Calu3 (cell line): ENCODE results near the gene RHOA. TPM values are rescaled to one million over a fixed set of nuclear protein-coding genes. Genes with fewer than 3 reads are reported as not detected.

Source experiments
- BruUV-seq: library from RNA; stranded (reverse); fragments of 400-500 nt; replicated peaks from 2 replicates; lab custom pipeline; 2021; lab: Mats Ljungman, UMichigan
- CTCF ChIA-PET: fragments of 300-600 bp; sonication (Branson Sonifier 250); formaldehyde crosslinking; loops from one replicate; lab custom pipeline; 2022; ENCODE audit warnings: antibody characterized with exemption; lab: Charles Lee
- DNase-seq: peaks from one replicate; pipeline ENCODE4 v3.0.0; 2022
- H3K27ac Mint-ChIP-seq: one replicate; pipeline ENCODE4 v1.8.0; 2022; ENCODE audit warnings: mixed read lengths; ENCODE audit not compliant: unreplicated experiment
- H3K27me3 Mint-ChIP-seq: one replicate; pipeline ENCODE4 v1.8.0; 2022; ENCODE audit warnings: mixed read lengths; ENCODE audit not compliant: unreplicated experiment
- H3K36me3 Mint-ChIP-seq: one replicate; pipeline ENCODE4 v1.8.0; 2022; ENCODE audit warnings: mild to moderate bottlenecking, moderate library complexity, mixed read lengths; ENCODE audit not compliant: insufficient read depth, unreplicated experiment
- H3K4me1 Mint-ChIP-seq: one replicate; pipeline ENCODE4 v1.8.0; 2022; ENCODE audit warnings: mild to moderate bottlenecking, low read depth, mixed read lengths; ENCODE audit not compliant: unreplicated experiment
- H3K4me3 Mint-ChIP-seq: one replicate; pipeline ENCODE4 v1.8.0; 2022; ENCODE audit warnings: mild to moderate bottlenecking, low read depth, moderate library complexity, mixed read lengths; ENCODE audit not compliant: unreplicated experiment
- H3K9me3 Mint-ChIP-seq: one replicate; pipeline ENCODE4 v1.8.0; 2022; ENCODE audit warnings: low read depth, mixed read lengths; ENCODE audit not compliant: unreplicated experiment
- intact Hi-C: fragments of 100-400 bp; cut with micrococcal nuclease; formaldehyde crosslinking; loops from one replicate; pipeline ENCODE4 v1.10.0; 2022; ENCODE audit not compliant: unreplicated experiment
- total RNA-seq: library from RNA; stranded (reverse); gene quantifications from 2 replicates; pipeline ENCODE4 v1.2.3, GENCODE V29; 2022
- TF ChIP-seq, protein P1 (sequence below): fragments of 200-600 bp; IDR thresholded peaks from one replicate; pipeline ENCODE4 v1.8.0; 2022; ENCODE audit warnings: antibody characterized with exemption; ENCODE audit not compliant: unreplicated experiment

Gene RHOA
- total RNA-seq, 1 experiment from 2014 or later: 352 TPM

DNA sequence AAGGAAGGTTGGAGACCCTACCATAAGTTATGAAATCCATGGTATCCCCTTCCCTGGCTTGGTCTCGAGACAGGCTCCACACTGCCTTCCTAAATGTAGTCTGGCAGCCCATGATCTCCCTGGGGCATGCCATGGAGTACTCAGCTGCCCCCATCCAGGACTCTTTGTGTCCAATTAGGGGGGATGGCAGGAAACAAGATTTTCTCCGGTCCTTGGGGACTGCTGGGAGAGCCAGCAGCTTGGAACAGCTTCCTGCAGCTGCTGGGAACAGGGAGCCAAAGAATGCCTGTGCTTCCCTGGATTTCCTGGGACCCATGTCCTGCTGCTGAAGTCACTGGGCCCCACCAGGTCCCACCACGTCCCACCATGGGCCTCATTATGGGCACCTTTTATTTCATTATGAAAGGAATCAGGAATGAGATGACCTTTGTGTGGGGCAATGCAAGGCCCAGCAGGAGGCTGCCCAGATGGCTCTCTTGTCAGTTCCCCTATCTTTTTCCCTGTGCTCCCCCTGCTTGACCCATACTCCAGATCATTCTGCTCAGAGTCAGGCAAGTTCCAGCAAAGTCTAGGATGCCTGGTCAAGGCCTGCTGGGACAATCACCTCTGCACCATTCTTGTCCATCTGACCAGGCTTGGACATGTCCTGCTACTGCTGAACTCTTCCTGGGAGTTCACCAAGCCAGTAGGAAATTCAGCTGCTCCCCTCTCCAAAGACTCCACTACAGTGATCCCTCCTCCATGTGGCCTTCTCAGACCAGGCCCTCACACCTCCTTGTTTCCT lies 43.3 kb upstream of the RHOA start:
- intact Hi-C loops: loop anchor here (2.0 kb wide), 1 partner anchor 216 kb away; no protein-coding TSS in a partner anchor
- CTCF ChIA-PET: interaction anchor here (0.7 to 2.0 kb wide), 8 partner anchors 15 to 948 kb away, joined by 3 to 14 read pairs (median 4); partner anchors contain the start of gene USP4
- Mint-ChIP-seq H3K9me3 (no peaks in the 10 kb centered on the region), H3K4me1 (peaks cover 17% of the 10 kb centered on the region), H3K27ac (peak overlapping the region; percentile 47), H3K36me3 (no peaks in the 10 kb centered on the region), H3K4me3 (no peak overlapping the region), H3K27me3 (no peaks in the 10 kb centered on the region)
- BruUV-seq: no TSS peak
- TF ChIP-seq, protein P1, sequence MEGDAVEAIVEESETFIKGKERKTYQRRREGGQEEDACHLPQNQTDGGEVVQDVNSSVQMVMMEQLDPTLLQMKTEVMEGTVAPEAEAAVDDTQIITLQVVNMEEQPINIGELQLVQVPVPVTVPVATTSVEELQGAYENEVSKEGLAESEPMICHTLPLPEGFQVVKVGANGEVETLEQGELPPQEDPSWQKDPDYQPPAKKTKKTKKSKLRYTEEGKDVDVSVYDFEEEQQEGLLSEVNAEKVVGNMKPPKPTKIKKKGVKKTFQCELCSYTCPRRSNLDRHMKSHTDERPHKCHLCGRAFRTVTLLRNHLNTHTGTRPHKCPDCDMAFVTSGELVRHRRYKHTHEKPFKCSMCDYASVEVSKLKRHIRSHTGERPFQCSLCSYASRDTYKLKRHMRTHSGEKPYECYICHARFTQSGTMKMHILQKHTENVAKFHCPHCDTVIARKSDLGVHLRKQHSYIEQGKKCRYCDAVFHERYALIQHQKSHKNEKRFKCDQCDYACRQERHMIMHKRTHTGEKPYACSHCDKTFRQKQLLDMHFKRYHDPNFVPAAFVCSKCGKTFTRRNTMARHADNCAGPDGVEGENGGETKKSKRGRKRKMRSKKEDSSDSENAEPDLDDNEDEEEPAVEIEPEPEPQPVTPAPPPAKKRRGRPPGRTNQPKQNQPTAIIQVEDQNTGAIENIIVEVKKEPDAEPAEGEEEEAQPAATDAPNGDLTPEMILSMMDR: no peak
- no peak for DNase-seq

DNA sequence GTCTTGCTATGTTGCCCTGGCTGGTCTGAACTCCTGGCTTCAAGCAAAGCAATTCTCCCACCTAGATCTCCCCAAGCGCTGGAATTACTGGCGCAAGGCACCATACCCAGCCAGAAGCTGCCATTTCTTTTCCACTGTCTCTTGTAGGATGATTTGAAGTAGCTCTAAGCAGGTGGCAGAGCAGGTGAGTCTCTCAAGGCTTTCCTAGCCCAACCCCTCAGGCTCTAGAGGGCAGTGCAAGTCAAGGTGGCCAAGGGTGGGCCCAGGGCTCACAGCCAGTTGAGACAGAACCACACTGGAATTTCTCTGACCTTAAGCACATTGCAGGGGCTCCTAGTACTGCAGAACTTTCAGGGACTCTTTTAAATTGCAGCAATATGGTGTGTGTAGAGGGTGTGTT lies 42.7 kb upstream of the RHOA start:
- H3K27ac Mint-ChIP-seq: no peak overlapping the region
- no TSS peak for BruUV-seq
- no peak overlapping the region for H3K4me3 Mint-ChIP-seq
- H3K9me3 Mint-ChIP-seq: no peaks in the 10 kb centered on the region
- TF ChIP-seq, protein P1: peak; percentile 24
- DNase-seq: peak; percentile 75
- no peaks in the 10 kb centered on the region for H3K27me3 Mint-ChIP-seq
- peaks cover 17% of the 10 kb centered on the region for H3K4me1 Mint-ChIP-seq
- CTCF ChIA-PET: interaction anchor here (0.5 to 2.0 kb wide), 13 partner anchors 11 to 947 kb away, joined by 3 to 14 read pairs (median 3); partner anchors contain the start of gene USP4
- H3K36me3 Mint-ChIP-seq: no peaks in the 10 kb centered on the region
- intact Hi-C loops: loop anchor here (2.0 kb wide), 1 partner anchor 216 kb away; no protein-coding TSS in a partner anchor

DNA sequence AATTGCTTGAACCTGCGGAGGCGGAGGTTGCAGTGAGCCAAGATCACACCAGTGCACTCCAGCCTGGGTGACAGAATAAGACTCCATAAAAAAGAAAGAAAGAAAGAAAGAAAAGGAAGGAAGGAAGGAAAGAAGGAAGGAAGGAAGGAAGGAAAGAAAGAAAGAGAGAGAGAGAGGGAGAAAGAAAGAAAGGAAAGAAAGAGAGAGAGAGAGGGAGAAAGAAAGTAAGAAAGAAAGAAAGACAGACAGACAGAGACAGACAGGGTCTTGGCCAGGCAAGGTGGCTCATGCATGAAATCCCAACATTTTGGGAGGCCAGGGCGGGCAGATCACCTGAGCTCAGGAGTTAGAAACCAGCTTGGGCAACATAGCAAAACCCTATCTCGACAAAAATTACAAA lies 41.8 kb upstream of the RHOA start:
- no peaks in the 10 kb centered on the region for H3K9me3 Mint-ChIP-seq
- intact Hi-C loops: loop anchor here (2.0 kb wide), 1 partner anchor 217 kb away; no protein-coding TSS in a partner anchor
- CTCF ChIA-PET: interaction anchor here (0.7 kb wide), 1 partner anchor 349 kb away, joined by 3 read pairs; no protein-coding TSS in a partner anchor

DNA sequence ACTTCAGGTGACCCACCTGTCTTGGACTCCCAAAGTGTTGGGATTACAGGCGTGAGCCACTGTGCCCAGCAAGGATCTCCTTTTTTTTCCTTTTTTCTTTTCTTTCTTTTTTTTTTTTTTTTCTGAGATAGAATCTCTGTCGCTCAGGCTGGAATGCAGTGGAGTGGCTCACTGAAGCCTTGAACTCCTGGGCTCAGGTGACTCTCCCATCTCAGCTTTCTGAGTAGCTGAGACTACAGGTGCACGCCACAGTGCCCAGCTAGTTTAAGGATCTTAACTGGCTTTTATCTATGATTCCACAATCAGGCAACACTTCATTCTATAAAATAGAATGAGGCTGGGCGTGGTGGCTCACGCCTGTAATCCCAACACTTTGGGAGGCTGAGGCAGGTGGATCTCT lies 33.6 kb upstream of the RHOA start:
- TF ChIP-seq, protein P1: no peak
- CTCF ChIA-PET: interaction anchor here (0.6 to 1.2 kb wide), 3 partner anchors 30 to 420 kb away, joined by 3 to 5 read pairs (median 4); no protein-coding TSS in a partner anchor
- Mint-ChIP-seq H3K4me1 (no peaks in the 10 kb centered on the region), H3K4me3 (no peak overlapping the region), H3K36me3 (no peaks in the 10 kb centered on the region), H3K27me3 (no peaks in the 10 kb centered on the region), H3K27ac (no peak overlapping the region), H3K9me3 (no peaks in the 10 kb centered on the region)
- intact Hi-C loops: loop anchor here (10.0 kb wide), 1 partner anchor 271 kb away; the partner anchor contains the start of gene KLHDC8B
- DNase-seq: no peak
- no TSS peak for BruUV-seq

More for the DNA sequence above, 41.8 kb upstream of the RHOA start:
- Mint-ChIP-seq H3K27me3 (no peaks in the 10 kb centered on the region), H3K36me3 (no peaks in the 10 kb centered on the region), H3K4me1 (peaks cover 17% of the 10 kb centered on the region), H3K27ac (no peak overlapping the region), H3K4me3 (no peak overlapping the region)
- BruUV-seq: no TSS peak
- TF ChIP-seq, protein P1: no peak
- no peak for DNase-seq
